ENCODE data around the gene NOTCH1. TPM values are rescaled to one million over a fixed set of nuclear protein-coding genes. Genes with fewer than 3 reads are reported as not detected.

Gene NOTCH1
- total RNA-seq, 4 donors from 2014 or later, result 71.0 to 160 (median 114) TPM

DNA sequence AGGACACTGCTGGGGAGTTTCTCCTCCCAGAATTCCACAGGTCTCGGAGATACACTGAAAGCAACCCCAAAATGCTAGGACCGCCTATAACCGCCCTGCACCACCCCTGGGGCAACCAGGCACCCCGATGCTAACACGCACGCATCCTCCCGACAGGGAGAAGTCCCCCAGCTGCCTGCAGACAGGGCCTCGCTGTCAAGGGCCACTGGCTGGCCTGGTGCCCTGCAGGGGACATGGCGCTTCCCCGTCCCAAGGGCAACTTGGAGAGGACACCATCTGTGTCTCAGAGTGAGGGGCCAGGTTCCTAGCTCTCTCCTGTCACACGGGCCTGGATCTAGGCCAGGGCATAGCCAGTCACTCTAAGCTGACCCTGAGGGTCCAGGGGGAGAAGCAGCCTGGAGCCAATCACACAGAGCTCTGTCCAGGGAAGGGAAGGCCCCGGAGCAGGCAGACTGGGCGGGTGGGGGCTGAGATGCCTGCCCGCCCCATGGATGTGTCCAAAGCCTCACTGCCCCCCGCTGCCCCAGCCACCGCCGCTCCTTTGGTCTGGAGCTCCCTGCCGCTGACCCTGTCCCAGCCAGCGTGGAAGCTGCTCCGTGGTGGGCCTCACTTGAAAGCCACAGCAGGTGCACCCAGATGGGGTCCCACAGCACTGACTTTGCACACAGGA, 9.7 kb downstream of the NOTCH1 start:
- H3K27ac ChIP-seq, result no peak overlapping the region
- H3K36me3 ChIP-seq, result peaks cover 6% of the 10 kb centered on the region
- no peaks in the 10 kb centered on the region for H3K27me3 ChIP-seq
- TF ChIP-seq POLR2AphosphoS5 (IDR thresholded peaks at IDR 0.05) (no peak), EP300 (IDR thresholded peaks at IDR 0.05) (no peak), POLR2A (IDR thresholded peaks at IDR 0.05) (no peak)
- TF ChIP-seq, protein P1, sequence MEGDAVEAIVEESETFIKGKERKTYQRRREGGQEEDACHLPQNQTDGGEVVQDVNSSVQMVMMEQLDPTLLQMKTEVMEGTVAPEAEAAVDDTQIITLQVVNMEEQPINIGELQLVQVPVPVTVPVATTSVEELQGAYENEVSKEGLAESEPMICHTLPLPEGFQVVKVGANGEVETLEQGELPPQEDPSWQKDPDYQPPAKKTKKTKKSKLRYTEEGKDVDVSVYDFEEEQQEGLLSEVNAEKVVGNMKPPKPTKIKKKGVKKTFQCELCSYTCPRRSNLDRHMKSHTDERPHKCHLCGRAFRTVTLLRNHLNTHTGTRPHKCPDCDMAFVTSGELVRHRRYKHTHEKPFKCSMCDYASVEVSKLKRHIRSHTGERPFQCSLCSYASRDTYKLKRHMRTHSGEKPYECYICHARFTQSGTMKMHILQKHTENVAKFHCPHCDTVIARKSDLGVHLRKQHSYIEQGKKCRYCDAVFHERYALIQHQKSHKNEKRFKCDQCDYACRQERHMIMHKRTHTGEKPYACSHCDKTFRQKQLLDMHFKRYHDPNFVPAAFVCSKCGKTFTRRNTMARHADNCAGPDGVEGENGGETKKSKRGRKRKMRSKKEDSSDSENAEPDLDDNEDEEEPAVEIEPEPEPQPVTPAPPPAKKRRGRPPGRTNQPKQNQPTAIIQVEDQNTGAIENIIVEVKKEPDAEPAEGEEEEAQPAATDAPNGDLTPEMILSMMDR (IDR thresholded peaks at IDR 0.05), result no peak
- H3K4me3 ChIP-seq, result no peak overlapping the region
- DNase-seq (ENCODE audit: low spot score in 2 of 2), result no peak
- WGBS, result 85% methylated on average over 9 of the region's 20 CpGs
- no peaks in the 10 kb centered on the region for H3K9me3 ChIP-seq
- H3K4me1 ChIP-seq, result peaks cover 91% of the 10 kb centered on the region

DNA sequence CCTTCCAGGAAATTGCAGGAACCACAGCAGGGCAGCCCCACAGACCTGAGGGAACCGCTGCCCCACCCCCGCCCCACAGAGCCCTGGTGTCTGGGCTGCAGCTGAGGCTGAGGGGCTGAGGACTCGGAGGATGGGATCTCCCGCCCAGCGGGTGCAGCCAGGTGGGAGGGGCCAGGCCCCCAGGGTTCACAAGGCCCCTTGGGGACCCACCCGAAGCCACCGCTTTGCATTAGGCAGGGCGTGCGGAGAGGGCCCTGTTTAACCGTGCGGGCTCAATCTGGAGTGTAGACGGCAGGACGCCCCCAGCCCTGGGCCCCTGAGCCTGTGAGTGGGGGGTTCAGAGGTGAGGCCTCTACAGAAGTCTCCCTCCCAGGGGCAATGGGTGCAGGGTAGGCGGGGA, 10.8 kb downstream of the NOTCH1 start:
- TF ChIP-seq, protein P1 (IDR thresholded peaks at IDR 0.05), result no peak
- TF ChIP-seq EP300 (IDR thresholded peaks at IDR 0.05), result no peak
- no peak overlapping the region for H3K27ac ChIP-seq
- 78% methylated on average over 8 of the region's 14 CpGs for WGBS
- H3K36me3 ChIP-seq, result peaks cover 6% of the 10 kb centered on the region
- H3K4me1 ChIP-seq, result peaks cover 91% of the 10 kb centered on the region
- H3K9me3 ChIP-seq, result no peaks in the 10 kb centered on the region
- no peaks in the 10 kb centered on the region for H3K27me3 ChIP-seq
- DNase-seq (ENCODE audit: low spot score in 2 of 2), result no peak
- no peak overlapping the region for H3K4me3 ChIP-seq

DNA sequence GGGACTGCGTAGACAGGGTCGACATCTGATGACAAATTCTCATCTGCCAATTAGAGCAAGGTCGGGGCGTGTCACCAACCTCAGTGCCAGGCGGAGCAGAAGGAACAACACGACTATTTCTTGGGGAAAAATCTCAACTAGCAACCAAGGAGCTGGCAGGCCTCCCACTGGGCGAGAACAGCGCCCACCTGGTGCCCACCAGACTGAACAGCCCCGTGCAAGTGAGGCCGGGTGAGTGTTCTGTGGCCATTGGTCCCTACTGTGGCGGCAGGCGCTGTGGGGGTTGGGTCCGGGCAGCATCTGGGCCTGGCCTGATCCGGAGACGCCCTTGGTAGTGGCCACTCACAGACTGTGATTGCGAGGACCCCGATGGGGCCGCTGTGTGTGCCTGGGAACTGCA, 11.5 kb downstream of the NOTCH1 start:
- H3K4me1 ChIP-seq, result peaks cover 91% of the 10 kb centered on the region
- H3K36me3 ChIP-seq, result peaks cover 6% of the 10 kb centered on the region
- peak overlapping the region; percentile 60 for H3K27ac ChIP-seq
- H3K4me3 ChIP-seq, result no peak overlapping the region
- no peaks in the 10 kb centered on the region for H3K27me3 ChIP-seq
- TF ChIP-seq EP300 (IDR thresholded peaks at IDR 0.05), result no peak
- TF ChIP-seq, protein P1 (IDR thresholded peaks at IDR 0.05), result no peak
- no peak for TF ChIP-seq POLR2AphosphoS5 (IDR thresholded peaks at IDR 0.05)
- no peak for TF ChIP-seq POLR2A (IDR thresholded peaks at IDR 0.05)
- WGBS, result 66% methylated on average over 9 of the region's 18 CpGs
- no peak for DNase-seq (ENCODE audit: low spot score in 2 of 2)
- H3K9me3 ChIP-seq, result no peaks in the 10 kb centered on the region

DNA sequence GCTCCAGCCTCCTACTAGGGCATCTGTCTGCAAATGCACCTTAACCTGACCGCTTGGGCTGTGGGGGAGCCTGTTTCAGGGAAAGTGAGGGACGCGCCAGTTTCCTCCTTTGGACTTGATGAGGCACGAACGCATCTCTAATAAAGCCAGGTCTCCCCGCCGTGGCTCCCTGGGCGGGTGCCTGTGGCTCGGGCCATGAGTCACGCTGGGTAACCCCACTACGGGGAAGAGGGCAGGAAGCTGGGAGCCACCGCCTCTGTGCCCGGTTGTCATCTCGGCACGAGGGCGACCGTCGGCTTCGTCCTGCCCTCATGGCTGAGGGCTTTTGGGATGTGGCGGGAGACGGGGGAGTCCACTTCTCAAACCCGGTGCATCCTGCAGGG, 12.1 kb downstream of the NOTCH1 start:
- no peak for DNase-seq (ENCODE audit: low spot score in 2 of 2)
- no peak overlapping the region for H3K4me3 ChIP-seq
- peaks cover 6% of the 10 kb centered on the region for H3K36me3 ChIP-seq
- WGBS, result no CpG with 5 or more reads among the region's 22 CpGs
- peaks cover 91% of the 10 kb centered on the region for H3K4me1 ChIP-seq
- no peaks in the 10 kb centered on the region for H3K27me3 ChIP-seq
- H3K9me3 ChIP-seq, result no peaks in the 10 kb centered on the region
- H3K27ac ChIP-seq, result peak overlapping the region; percentile 60
- TF ChIP-seq POLR2A (IDR thresholded peaks at IDR 0.05) (no peak), EP300 (IDR thresholded peaks at IDR 0.05) (no peak), POLR2AphosphoS5 (IDR thresholded peaks at IDR 0.05) (peak in 2 of 3 donors; percentile 19 to 22)
- TF ChIP-seq, protein P1 (IDR thresholded peaks at IDR 0.05), result no peak

DNA sequence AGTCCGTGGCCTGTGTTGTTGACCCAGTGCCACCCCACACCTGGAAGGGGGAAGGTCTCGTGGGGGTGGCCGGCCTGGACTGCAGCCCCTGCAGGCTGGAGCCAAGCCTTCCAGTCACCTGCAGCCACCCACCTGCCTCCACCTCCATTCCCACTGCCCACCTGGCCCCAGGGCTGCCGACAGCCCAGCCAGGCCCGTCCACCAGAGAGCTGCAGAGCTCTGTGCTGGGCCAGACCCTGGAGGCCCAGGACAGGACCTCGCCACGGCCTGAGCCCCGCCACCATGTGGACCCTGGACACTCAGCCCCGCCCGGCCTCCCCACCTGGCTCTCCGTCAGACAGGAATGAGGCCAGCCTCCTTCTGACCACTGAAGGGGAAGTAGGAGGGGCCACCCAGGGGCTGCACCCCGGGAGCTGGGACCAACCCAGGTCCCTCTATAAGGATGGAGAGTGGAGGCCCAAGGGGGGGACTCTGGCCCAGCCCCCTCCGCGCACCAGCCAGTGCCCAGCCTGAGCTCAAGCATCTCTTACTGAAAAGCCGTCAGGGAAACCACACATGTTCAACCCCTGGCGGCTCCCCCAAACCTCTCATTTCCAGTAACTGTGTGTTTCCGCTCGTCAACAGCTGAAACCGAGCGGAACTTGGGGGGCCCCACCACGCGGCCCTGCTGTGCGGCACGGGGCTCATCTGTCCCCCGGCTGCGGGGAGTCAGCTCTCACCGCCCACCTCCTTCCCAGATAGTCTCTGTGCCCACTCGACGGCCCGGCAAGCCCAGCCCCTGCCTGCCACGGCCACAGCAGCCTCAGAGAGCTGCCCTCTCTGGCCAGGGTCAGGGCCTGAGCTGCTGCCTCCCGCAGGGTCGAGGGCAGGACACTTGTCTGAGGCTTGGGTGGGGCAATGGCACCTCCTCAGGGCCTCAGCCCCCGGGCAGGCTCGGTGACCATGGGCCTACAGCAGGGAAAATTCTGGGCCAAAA, 12.8 kb downstream of the NOTCH1 start:
- Histone ChIP-seq H3K4me1 (peaks cover 91% of the 10 kb centered on the region), H3K4me3 (peak overlapping the region; percentile 1), H3K27ac (peak overlapping the region; percentile 60), H3K27me3 (no peaks in the 10 kb centered on the region), H3K36me3 (peaks cover 6% of the 10 kb centered on the region), H3K9me3 (no peaks in the 10 kb centered on the region)
- TF ChIP-seq EP300 (IDR thresholded peaks at IDR 0.05) (no peak), POLR2A (IDR thresholded peaks at IDR 0.05) (no peak), POLR2AphosphoS5 (IDR thresholded peaks at IDR 0.05) (no peak)
- TF ChIP-seq, protein P1 (IDR thresholded peaks at IDR 0.05), result no peak
- no peak for DNase-seq (ENCODE audit: low spot score in 2 of 2)
- WGBS, result 69% methylated on average over 16 of the region's 35 CpGs
